ENCODE data around the gene HDAC4.

DNA sequence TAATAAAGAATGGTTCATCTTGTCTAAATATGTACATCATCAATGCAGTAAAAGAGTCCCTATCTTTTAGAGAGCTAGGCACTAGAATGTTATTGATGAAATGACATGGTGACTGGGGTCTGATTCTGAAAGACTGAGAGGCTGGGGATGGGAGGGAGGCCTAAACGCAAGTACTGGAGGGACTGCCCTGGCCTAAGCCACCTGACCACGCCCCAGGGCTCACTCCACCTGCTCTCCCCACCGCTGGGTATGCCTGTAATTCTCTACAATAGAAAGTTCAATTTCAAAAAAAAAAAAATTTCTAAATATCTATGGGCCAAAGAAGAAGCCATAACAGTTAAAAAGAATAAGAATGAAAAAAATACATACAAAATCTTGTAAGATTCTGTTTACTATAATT is 194.0 kb downstream of the HDAC4 start:
- TF ChIP-seq, protein P1, sequence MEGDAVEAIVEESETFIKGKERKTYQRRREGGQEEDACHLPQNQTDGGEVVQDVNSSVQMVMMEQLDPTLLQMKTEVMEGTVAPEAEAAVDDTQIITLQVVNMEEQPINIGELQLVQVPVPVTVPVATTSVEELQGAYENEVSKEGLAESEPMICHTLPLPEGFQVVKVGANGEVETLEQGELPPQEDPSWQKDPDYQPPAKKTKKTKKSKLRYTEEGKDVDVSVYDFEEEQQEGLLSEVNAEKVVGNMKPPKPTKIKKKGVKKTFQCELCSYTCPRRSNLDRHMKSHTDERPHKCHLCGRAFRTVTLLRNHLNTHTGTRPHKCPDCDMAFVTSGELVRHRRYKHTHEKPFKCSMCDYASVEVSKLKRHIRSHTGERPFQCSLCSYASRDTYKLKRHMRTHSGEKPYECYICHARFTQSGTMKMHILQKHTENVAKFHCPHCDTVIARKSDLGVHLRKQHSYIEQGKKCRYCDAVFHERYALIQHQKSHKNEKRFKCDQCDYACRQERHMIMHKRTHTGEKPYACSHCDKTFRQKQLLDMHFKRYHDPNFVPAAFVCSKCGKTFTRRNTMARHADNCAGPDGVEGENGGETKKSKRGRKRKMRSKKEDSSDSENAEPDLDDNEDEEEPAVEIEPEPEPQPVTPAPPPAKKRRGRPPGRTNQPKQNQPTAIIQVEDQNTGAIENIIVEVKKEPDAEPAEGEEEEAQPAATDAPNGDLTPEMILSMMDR (IDR thresholded peaks at IDR 0.05; ENCODE audit: low read length) = no peak
- TF ChIP-seq EZH2phosphoT487 (IDR thresholded peaks at IDR 0.05; ENCODE audit: low read length) = no peak
- TF ChIP-seq EZH2 (optimal IDR thresholded peaks at IDR 0.05; ENCODE audit: low read depth, low read length) = no peak
